Choroid plexus epithelial cell (primary cell): ENCODE measurements around the gene SLC24A4.

ENCODE experiments used
- DNase-seq: peaks from one replicate; pipeline ENCODE4 v3.0.0-alpha.2; 2010; ENCODE audit warnings: low read depth
- H3K4me3 ChIP-seq: 2 replicates; pipeline ENCODE4 v1.5.1; 2011; ENCODE audit warnings: low read depth, mild to moderate bottlenecking, control low read depth, low read length, moderate library complexity
- TF ChIP-seq, protein P1 (sequence below): conservative IDR thresholded peaks from 2 replicates; pipeline ENCODE4 v1.5.1; 2011; ENCODE audit warnings: low read depth, mild to moderate bottlenecking, control low read depth, inconsistent platforms, low read length, moderate library complexity

Gene SLC24A4

DNA sequence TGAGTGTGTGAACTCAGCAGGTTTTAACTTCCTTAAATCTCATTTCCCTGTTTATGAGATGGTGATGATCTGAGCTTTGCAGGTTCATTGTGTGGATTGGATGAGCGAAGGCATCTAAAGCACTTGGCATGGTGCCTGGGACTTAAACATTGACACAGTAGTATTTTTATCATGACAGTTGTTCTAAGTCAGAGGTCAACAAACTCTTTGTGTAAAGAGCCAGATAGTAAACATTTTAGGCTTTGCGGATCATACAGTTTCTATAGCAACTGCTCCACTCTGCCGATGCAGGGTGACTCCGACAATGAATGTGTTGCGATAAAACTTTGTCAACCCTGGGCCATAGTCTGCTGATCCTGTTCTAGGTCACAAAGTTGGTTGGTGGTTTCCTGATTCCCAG, 25.2 kb downstream of the SLC24A4 start:
- TF ChIP-seq, protein P1, sequence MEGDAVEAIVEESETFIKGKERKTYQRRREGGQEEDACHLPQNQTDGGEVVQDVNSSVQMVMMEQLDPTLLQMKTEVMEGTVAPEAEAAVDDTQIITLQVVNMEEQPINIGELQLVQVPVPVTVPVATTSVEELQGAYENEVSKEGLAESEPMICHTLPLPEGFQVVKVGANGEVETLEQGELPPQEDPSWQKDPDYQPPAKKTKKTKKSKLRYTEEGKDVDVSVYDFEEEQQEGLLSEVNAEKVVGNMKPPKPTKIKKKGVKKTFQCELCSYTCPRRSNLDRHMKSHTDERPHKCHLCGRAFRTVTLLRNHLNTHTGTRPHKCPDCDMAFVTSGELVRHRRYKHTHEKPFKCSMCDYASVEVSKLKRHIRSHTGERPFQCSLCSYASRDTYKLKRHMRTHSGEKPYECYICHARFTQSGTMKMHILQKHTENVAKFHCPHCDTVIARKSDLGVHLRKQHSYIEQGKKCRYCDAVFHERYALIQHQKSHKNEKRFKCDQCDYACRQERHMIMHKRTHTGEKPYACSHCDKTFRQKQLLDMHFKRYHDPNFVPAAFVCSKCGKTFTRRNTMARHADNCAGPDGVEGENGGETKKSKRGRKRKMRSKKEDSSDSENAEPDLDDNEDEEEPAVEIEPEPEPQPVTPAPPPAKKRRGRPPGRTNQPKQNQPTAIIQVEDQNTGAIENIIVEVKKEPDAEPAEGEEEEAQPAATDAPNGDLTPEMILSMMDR = no peak
- H3K4me3 ChIP-seq = no peak overlapping the region
- peak; percentile 12 for DNase-seq

DNA sequence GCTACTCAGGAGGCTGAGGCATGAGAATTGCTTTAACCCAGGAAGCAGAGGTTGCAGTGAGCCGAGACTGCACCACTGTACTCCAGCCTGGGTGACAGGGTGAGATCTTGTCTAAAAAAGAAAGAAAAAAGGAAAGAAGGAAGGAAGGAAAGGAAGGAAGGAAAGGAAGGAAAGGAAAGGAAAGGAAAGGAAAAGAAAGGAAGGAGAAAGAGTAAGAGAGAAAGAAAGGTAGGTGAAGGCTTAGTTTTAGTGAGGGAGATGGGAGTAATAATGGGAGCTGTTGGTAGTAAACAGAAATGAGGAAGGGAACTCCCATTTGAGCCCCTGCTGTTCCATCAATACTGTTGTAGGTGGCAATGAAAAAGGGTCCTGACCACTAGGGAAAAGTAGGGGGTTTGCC, 28.8 kb downstream of the SLC24A4 start:
- TF ChIP-seq, protein P1 = no peak
- DNase-seq = no peak
- no peak overlapping the region for H3K4me3 ChIP-seq

DNA sequence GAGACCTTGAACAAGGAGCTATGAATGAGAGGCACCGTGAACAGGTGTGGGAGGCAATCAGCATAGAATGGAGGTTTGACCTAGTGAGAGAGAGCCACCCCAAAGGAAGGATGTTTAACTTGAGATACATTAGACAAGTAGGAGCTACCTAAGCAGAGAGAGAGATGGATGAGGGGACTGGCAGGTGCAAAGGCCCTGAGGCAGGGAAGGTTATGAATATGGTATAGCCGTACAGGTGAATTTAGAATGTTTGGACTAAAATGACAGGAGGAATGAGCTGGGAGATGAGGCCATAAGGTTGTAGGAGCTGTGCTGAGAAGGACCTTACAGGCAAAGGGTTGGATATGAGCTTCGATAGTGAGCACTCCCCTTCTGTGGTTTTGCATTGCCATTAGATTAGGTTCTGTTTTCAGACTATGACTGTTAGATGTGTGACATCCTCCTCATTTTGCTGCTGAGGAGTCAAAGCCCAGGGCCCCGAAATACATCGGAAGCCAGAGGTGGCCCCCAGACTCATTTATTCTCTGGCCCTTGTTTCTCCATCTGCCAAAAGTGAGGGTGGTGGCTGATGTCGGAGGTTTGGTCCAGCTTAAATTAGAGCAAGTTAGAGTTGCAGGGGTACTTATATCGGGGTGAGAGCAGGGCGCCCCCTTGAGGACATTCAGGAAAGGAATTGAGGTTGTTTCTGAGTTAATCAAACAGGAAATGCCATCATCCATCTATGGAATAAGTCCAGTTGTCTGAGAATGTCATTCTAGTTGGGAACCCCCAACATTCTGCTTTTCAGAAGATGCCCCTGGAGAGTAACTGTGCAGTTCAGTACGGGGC, 29.4 kb downstream of the SLC24A4 start:
- DNase-seq = peak; percentile 50
- no peak overlapping the region for H3K4me3 ChIP-seq
- TF ChIP-seq, protein P1 = peak; percentile 54

DNA sequence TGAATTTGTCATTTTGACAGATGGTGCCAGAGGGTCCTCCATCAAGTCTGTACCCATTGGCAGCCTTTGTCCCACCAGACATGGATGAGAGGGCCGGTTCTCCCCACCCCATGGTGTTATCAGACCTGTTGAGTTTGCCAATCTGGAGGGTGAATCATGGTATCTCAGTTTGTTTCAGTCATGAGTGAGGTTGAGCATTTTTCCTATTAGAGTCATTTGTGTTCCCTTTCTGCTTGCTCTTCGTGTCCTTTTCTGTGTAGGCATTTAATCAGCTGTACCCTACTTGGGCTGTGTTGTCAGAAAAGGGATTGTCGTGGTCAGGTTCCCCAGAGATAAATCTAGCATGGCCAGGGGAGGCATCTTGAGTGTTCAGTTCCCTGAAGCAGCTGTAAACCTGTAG, 30.5 kb downstream of the SLC24A4 start:
- no peak for DNase-seq
- TF ChIP-seq, protein P1 = no peak
- H3K4me3 ChIP-seq = no peak overlapping the region

DNA sequence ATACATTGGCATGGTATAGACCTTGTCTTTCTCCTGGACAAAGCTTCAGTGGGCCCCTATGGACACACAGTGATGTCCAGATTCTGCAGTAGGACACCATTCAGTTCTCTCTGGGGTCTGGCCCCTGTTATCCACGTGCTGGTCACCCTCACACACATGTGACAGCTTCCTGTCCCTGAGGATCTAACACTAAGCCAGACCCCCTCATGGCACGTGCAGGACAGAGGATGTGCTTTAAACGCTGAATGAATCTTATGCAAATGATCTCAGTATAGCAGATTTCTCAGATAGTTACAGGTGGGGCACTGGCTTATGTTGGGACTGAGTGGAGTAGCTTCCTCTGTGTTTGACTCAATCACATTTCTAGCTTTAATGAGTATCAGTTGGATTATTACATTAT, 33.7 kb downstream of the SLC24A4 start:
- DNase-seq = no peak
- H3K4me3 ChIP-seq = no peak overlapping the region
- TF ChIP-seq, protein P1 = no peak

DNA sequence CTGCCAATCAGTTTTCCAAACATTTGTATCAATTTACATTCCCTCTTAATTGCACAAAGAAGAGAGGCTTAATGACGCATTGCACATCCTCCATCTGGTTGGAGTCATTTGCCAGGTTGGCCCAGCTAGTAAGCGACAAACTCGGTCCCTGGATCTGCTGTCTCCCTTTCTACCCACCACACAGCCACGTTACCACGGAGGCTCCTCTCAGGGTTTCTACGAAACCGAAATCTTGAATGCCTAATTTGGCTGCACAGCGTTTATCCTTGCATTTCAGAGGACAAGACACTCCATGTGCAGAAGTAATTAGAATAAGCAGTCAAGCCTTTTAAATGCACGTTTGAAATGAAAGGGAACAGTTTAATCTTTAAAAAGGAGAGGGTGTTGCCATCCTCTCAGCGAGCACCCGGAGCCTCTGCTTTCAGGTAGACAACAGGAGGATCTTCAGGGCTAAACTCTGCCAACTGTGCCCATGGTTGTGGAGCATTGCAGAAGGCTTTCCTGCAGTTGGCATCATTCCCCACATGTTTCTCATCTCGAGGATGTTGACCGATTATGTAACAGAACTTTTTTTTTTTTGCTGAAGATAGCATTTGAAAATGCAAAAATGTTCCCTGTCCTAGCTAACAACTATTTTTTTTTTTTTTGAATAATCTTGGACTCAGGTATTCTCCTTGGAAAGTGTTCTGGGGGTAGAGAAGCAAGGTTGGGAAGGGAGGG, 37.8 kb downstream of the SLC24A4 start:
- H3K4me3 ChIP-seq = no peak overlapping the region
- TF ChIP-seq, protein P1 = no peak
- DNase-seq = no peak
